AG04450 (cell line): ENCODE results near the gene LRRK2. TPM values are rescaled to one million over a fixed set of nuclear protein-coding genes. Genes with fewer than 3 reads are reported as not detected.
A peak's percentile ranks its signal among the peaks of the same experiment; 100 is the strongest.

Experiments
- CTCF ChIA-PET: fragments of 300-600, 350-600 bp; formaldehyde crosslinking; extraction: SDS; loops from one replicate; lab custom pipeline; 2022; ENCODE audit warnings: antibody characterized with exemption, inconsistent platforms; lab: Charles Lee
- POLR2A ChIA-PET: fragments of 350-600 bp; formaldehyde crosslinking; extraction: SDS; loops from one replicate; lab custom pipeline; 2021; ENCODE audit warnings: antibody characterized with exemption, inconsistent platforms; lab: Yijun Ruan, JAX
- DNase-seq: peaks from one replicate; pipeline ENCODE4 v3.0.0-alpha.2; 2011; ENCODE audit warnings: low read depth, low spot score
- H3K27ac ChIP-seq: one replicate; pipeline ENCODE4 v1.5.1; 2012; ENCODE audit warnings: low read depth, low read length, control low read depth
- H3K27me3 ChIP-seq: one replicate; pipeline ENCODE4 v1.6.0; 2012; ENCODE audit warnings: low read length; ENCODE audit not compliant: control insufficient read depth, insufficient read depth
- H3K4me3 ChIP-seq: 2 replicates; pipeline ENCODE4 v1.5.1; 2011; ENCODE audit warnings: mild to moderate bottlenecking, low read depth, low read length, control low read depth
- H3K9me3 ChIP-seq: 2 replicates; pipeline ENCODE4 v1.5.1; 2012; ENCODE audit warnings: low read length; ENCODE audit not compliant: control insufficient read depth, insufficient read depth
- CTCF ChIP-seq: IDR thresholded peaks from 2 replicates; pipeline ENCODE4 v1.5.1; 2011; ENCODE audit warnings: low read depth, low read length, control low read depth, inconsistent platforms
- polyA plus RNA-seq: library from polyadenylated mRNA; depleted of rRNA; stranded (reverse); fragments of >200 nt; gene quantifications from 2 replicates; pipeline ENCODE4 v1.2.3, GENCODE V29; 2011

The LRRK2 gene
- polyA plus RNA-seq, 1 experiment = 2.6 TPM

- no peak for TF ChIP-seq CTCF
- ChIA-PET CTCF (no interaction called here), POLR2A (no interaction called here)
- Histone ChIP-seq H3K4me3 (no peak overlapping the region), H3K27ac (no peak overlapping the region), H3K9me3 (no peaks in the 10 kb centered on the region), H3K27me3 (no peaks in the 10 kb centered on the region)
- DNase-seq = no peak
These were observed 5.0 kb upstream of the LRRK2 start for GRCh38 chr12:40219760-40220159.

- no peaks in the 10 kb centered on the region for H3K9me3 ChIP-seq
- ChIA-PET CTCF (no interaction called here), POLR2A (no interaction called here)
- H3K4me3 ChIP-seq = no peak overlapping the region
- H3K27me3 ChIP-seq = peaks cover 2% of the 10 kb centered on the region
- no peak overlapping the region for H3K27ac ChIP-seq
- no peak for TF ChIP-seq CTCF
- DNase-seq = no peak
These were observed 2.5 kb upstream of the LRRK2 start for GRCh38 chr12:40222247-40222646.

GRCh38 chr12:40223646-40224045 lies 1.2 kb upstream of the LRRK2 start:
- H3K27me3 ChIP-seq = peaks cover 2% of the 10 kb centered on the region
- POLR2A ChIA-PET = no interaction called here
- H3K27ac ChIP-seq = no peak overlapping the region
- TF ChIP-seq CTCF = no peak
- no peak overlapping the region for H3K4me3 ChIP-seq
- CTCF ChIA-PET = no interaction called here
- no peaks in the 10 kb centered on the region for H3K9me3 ChIP-seq
- no peak for DNase-seq

GRCh38 chr12:40225337-40225983 lies 663 bp downstream of the LRRK2 start:
- Histone ChIP-seq H3K9me3 (no peaks in the 10 kb centered on the region), H3K4me3 (peak overlapping the region; percentile 48), H3K27ac (no peak overlapping the region), H3K27me3 (peaks cover 2% of the 10 kb centered on the region)
- ChIA-PET CTCF (no interaction called here), POLR2A (no interaction called here)
- DNase-seq = no peak
- TF ChIP-seq CTCF = no peak

- ChIA-PET CTCF (no interaction called here), POLR2A (no interaction called here)
- H3K27me3 ChIP-seq = peaks cover 2% of the 10 kb centered on the region
- H3K4me3 ChIP-seq = no peak overlapping the region
- H3K9me3 ChIP-seq = no peaks in the 10 kb centered on the region
- TF ChIP-seq CTCF = no peak
- no peak overlapping the region for H3K27ac ChIP-seq
- DNase-seq = no peak
These were observed 1.3 kb downstream of the LRRK2 start for GRCh38 chr12:40225984-40226602.
